NAMALWA (cell line): ENCODE results near the gene THAP3.

ENCODE experiments used
- DNase-seq: peaks from one replicate; pipeline ENCODE4 v3.0.0-alpha.2; 2015; ENCODE audit warnings: low spot score

Gene THAP3, protein sequence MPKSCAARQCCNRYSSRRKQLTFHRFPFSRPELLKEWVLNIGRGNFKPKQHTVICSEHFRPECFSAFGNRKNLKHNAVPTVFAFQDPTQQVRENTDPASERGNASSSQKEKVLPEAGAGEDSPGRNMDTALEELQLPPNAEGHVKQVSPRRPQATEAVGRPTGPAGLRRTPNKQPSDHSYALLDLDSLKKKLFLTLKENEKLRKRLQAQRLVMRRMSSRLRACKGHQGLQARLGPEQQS

DNA sequence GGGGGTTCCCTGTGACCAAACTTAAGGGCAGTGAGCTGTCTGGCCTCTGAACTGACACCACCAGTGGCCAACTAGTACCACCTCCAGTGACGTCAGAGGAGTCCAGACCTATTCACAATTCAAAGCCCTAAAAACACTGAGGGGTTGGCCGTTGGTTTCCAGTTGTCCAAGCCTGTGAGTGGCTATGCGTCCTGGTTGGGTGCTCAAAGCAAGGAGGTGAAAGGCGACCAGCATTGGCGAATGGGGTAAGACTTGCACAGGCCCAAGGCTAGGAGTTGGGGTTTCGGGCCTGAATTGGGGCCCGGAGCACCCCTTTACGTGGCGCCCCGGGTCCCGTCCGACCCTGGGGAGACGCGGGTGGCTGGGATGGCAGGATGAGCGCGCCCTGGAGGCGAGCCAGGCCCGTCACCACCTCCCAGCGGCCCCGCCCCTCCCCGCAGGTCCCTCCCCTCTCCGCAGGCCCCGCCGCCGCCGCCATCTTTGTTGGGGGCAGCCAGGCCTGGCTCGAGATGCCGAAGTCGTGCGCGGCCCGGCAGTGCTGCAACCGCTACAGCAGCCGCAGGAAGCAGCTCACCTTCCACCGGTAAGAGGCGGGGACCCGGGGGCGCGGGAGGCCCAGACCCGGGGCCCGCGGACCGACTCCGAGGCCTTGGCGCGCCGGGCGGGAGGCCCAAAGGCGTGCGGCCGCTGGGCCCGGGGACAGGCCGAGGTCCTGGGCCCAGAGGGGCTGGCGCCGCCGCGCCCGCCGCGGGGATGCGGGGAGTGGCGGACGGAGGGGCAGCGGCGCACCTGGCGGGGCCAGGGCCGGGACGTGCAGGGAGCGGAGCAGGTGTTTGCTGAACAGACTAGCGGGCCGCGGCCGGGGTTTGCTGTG, at the start of gene THAP3:
THAP3 (plus strand) TSS at position 159 of the 874 bp plus-strand sequence; CDS start at position 510, 351 bp downstream.
- DNase-seq: peak; percentile 90

DNA sequence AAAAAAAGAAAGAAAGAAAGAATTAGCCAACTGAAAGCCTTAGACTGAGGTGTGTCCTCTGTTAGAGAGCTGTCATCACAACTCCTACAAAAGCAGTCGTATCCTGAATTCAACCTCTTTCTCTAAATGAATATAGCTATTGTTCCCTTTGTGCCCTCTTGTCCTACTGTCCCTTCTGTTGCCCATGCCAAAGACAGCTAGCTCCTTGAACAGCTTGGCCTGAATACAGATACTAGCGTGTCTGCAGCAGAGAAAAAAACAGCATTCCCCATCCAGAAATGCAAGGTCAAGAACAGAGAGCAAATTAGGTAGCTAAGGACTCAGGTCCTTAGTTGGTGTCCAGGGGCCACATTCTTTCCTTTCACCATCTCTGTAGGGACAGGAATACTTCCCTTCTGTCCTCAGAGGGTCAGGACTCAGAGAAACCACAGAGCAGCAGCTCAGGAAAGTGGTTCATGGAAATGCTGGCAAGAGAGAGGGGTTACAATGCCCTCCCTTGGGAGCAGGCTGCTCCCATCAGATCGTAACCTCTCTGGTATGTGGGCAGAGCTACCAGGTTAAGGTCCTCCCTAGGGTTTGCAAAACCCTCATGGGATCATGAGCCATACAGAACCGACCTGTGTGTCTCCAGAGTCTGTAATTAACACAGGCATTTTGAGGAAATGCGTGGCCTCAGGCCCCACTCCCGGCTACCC, 46.7 kb upstream of the THAP3 start:
- no peak for DNase-seq

DNA sequence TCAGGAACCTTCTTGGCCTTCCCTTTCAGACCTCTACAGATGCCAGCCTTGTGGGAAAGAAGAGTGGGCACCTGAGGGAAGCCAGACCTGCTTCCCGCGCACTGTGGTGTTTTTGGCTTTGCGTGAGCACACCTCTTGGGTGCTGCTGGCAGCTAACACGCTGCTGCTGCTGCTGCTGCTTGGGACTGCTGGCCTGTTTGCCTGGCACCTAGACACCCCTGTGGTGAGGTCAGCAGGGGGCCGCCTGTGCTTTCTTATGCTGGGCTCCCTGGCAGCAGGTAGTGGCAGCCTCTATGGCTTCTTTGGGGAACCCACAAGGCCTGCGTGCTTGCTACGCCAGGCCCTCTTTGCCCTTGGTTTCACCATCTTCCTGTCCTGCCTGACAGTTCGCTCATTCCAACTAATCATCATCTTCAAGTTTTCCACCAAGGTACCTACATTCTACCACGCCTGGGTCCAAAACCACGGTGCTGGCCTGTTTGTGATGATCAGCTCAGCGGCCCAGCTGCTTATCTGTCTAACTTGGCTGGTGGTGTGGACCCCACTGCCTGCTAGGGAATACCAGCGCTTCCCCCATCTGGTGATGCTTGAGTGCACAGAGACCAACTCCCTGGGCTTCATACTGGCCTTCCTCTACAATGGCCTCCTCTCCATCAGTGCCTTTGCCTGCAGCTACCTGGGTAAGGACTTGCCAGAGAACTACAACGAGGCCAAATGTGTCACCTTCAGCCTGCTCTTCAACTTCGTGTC, 45.9 kb upstream of the THAP3 start:
- DNase-seq: no peak

DNA sequence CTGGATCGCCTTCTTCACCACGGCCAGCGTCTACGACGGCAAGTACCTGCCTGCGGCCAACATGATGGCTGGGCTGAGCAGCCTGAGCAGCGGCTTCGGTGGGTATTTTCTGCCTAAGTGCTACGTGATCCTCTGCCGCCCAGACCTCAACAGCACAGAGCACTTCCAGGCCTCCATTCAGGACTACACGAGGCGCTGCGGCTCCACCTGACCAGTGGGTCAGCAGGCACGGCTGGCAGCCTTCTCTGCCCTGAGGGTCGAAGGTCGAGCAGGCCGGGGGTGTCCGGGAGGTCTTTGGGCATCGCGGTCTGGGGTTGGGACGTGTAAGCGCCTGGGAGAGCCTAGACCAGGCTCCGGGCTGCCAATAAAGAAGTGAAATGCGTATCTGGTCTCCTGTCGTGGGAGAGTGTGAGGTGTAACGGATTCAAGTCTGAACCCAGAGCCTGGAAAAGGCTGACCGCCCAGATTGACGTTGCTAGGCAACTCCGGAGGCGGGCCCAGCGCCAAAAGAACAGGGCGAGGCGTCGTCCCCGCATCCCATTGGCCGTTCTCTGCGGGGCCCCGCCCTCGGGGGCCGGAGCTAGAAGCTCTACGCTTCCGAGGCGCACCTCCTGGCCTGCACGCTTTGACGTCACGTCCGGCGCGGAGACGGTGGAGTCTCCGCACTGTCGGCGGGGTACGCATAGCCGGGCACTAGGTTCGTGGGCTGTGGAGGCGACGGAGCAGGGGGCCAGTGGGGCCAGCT, 45.1 kb upstream of the THAP3 start, which contains the start of gene ZBTB48:
ZBTB48 (plus strand) TSS at position 621 of the 745 bp plus-strand sequence. CDS start 616 bp downstream, outside the sequence.
- peak; percentile 99 for DNase-seq

DNA sequence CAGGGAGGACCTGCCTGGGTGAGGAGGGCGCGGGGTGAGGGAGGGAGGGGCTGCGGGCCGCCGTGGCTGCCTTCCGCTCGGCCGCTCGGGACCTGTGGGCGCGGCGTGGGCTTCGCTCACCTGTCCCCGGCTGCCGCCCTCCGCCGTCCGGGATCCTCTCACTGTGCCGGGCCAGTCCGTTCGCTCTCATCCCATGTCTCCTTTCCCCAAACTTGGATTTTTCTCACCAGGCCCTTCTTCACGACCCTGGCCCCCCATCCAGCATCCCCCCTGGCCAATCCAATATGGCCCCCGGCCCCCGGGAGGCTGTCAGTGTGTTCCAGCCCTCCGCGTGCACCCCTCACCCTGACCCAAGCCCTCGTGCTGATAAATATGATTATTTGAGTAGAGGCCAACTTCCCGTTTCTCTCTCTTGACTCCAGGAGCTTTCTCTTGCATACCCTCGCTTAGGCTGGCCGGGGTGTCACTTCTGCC, 44.5 kb upstream of the THAP3 start:
- peak; percentile 68 for DNase-seq

DNA sequence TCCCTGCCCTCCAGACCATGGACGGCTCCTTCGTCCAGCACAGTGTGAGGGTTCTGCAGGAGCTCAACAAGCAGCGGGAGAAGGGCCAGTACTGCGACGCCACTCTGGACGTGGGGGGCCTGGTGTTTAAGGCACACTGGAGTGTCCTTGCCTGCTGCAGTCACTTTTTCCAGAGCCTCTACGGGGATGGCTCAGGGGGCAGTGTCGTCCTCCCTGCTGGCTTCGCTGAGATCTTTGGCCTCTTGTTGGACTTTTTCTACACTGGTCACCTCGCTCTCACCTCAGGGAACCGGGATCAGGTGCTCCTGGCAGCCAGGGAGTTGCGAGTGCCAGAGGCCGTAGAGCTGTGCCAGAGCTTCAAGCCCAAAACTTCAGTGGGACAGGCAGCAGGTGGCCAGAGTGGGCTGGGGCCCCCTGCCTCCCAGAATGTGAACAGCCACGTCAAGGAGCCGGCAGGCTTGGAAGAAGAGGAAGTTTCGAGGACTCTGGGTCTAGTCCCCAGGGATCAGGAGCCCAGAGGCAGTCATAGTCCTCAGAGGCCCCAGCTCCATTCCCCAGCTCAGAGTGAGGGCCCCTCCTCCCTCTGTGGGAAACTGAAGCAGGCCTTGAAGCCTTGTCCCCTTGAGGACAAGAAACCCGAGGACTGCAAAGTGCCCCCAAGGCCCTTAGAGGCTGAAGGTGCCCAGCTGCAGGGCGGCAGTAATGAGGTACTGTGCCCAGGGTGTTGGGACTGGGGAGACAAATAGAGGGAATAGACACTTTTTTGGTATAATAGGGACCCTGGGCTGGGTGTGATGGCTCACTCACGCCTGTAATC, 43.9 kb upstream of the THAP3 start:
- peak; percentile 68 for DNase-seq

DNA sequence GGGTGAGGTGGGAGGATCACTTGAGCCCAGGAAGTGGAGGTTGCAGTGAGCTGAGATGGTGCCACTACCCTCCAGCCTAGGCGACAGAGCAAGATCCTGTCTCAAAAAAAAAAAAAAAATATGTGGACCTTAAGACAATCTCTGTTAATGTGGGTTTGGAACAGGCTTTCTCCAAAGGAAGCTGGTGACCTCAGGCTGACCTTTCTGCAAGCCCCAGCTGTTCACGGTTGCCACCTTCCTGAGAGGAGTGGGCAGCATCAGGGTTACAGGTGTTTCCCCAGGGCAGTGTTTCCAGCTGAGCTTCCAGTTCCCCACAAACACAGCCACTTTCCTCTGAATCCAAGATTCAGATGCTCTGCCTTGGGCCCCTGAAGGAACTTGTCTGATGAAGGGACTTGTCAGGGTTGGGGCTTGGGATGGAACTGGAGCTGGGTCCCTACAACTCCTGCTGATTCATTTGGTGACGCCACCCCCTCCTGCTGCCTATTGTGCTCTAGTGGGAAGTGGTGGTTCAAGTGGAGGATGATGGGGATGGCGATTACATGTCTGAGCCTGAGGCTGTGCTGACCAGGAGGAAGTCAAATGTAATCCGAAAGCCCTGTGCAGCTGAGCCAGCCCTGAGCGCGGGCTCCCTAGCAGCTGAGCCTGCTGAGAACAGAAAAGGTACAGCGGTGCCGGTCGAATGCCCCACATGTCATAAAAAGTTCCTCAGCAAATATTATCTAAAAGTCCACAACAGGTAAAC, 42.9 kb upstream of the THAP3 start:
- DNase-seq: peak; percentile 41

DNA sequence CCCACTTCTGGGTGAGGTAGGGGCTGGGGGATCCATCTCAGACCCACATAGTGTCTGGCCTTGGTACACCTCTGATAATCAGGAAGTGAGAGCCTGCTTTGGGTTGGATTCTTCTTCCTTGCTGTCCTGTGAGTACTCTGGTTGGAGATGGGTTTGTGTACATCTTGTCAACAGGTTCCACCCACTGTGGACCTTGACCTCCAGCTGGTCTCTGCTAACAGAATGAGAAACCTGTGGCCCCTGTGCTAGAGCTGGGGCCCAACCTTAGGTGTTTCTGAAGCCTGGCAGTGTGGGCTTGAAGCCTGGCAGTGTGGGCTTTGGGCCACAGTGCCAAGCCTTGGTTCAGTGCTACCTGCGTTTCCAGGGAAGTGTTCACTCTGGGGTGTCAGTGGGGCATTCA, 42.3 kb upstream of the THAP3 start:
- no peak for DNase-seq

DNA sequence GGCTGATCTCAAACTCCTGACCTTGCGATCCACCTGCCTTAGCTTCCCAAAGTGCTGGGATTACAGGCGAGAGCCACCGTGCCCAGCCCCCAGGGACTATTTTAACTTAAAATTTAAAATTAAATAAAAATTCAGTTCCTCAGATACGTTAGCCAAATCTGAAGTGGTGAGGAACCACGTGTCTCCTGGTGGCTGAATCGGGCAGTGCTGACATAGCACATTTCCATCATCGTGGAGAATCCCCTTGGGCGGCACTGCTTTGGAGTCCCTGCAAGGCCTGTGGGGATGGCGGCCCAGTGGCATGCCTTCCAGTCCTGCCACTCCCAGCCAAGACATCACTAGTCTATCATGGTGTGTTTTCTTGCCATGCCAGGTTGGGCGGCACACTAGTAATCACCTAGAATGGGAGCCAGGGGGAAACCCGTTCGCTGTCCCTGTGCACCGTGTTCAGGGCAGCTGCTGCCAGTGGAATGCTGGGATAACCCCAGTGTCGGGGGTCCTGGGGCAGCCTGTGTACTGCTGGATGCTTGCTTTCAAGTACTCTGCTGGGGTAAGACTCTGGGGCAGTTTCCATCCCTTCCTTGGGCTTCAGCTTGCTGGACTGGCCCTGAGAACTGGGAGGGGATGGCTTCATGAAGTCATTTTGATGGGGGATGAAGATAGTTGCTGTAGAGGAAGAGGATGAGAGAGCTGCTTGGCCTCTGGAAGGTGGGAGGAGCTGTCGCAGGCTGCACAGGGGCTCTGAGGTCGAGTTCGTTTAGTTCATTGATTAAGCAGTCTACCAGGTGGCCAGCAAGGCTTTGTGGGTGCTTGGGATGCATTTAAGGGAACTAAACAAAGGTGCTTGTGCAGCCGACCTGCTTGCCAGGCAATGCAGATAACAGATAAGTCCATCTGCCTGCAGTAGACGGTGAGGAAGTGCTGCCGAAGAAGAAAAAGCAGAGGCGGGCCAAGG, 40.3 kb upstream of the THAP3 start:
- DNase-seq: no peak

DNA sequence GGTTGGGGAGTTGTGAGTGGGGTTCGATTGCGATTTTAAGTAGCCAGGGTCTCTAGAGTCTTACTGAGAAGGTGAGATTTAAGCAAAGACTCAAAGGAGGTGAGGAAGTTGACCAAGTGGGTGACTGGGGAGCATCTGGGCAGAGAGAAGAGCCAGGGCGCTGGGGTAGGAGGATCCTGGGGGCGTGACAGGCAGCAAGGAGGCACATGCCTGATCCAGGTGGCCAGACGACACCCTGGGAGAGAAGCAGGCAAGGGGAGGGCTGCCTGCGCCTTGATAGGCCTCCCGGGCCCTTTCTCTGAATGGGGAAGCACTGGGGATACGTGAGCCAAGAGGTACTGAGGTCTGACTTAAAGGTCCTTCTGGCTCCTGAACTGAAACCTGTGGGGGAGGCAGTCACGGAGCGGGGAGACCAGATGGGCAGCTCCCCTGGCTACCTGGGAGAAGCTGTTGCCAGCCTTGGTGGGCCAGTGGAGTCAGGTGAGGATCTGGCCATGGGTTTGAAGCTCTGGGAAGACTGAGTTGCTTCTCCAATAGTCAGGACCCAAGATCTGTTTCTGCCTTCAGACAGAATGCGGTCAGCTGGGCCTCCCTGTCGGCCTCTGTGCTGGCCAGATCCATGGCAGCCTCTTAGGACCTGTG, 39.5 kb upstream of the THAP3 start:
- no peak for DNase-seq

DNA sequence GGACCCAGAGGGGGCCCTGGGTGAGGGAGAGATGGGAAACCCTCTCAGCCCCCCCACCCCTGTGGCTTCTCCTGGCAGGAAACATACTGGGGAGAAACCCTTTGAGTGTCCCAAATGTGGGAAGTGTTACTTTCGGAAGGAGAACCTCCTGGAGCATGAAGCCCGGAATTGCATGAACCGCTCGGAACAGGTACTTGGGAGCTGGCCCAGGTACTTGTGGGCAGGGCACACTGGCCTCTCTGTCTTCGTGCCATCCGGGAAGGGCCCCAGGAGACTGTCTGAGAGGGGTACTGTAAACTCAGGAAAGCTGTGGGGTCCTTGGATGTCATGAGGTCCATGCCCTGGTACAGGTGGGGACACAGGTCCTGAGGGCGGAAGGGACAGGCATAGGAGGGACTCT, 38.8 kb upstream of the THAP3 start:
- DNase-seq: no peak

DNA sequence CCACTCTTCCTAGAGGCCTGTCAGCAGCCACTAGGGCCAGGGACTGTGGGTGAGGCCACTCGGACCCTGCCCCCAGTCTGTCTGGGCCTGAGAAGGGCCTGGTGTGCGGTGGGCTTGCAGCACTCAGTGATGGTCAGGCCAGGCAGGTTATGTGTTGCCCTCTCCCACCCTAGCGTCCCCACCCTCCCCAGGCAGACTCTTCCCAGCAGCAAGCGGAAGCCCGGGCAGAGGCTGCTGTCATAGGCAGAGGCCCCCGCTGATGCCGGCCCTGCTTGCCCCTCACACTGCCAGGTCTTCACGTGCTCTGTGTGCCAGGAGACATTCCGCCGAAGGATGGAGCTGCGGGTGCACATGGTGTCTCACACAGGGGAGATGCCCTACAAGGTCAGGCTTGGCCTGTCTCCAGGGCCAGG, 38.3 kb upstream of the THAP3 start:
- DNase-seq: no peak

DNA sequence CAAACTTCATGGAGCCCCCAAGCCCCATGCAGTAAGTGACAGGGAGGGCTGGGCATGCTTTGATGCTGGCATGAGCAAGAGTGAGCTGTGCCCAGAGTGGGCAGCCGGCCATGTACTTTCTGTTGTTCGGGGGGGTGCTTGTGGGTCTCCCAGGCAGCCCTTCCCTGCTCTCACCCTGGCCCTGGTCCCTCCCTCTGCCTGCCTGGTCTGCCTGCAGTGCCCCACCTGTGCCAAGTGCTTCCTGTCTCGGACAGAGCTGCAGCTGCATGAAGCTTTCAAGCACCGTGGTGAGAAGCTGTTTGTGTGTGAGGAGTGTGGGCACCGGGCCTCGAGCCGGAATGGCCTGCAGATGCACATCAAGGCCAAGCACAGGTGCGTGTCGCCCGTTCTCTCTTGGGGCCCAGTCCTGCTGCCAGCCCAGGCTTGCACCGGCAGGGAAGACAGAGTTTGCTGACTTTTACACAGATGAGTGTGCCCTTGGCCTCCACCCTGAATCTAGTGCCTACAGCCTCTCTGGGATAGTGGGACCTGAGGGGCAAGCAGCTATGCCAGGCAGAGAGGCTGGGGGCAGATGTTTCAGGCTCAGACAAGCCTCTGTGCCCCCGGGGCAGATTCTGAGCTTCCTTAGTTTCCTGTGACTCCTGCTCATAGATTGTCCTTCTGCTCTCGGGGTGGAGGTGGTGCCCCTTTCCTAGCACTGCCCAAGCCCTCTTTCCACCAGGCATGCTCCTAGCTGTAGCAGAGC, 37.2 kb upstream of the THAP3 start:
- DNase-seq: peak; percentile 82

DNA sequence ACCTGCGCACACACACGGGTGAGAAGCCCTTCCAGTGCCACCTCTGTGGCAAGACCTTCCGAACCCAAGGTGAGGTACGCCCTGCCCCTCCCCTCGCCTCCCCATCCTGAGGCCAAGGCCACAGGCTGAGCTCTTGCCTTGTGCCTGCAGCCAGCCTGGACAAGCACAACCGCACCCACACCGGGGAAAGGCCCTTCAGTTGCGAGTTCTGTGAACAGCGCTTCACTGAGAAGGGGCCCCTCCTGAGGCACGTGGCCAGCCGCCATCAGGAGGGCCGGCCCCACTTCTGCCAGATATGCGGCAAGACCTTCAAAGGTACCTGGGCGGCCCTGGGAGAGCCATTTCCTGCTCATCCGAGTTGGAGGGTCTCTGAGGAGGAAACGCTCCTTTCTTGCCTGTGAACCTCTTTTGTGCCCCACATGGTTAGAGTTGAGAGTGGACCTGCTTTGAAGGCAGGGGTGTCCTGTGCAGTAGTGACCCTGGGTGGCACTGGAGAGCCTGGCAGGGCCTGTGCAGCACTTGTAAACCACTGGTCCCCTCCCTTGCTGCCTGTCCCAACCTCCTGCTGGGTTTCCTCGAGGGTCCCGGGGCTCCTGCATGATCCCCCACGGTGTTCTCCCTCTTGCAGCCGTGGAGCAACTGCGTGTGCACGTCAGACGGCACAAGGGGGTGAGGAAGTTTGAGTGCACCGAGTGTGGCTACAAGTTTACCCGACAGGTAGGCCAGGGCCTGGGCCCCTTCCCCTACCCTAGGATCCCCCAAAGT, 36.4 kb upstream of the THAP3 start:
- DNase-seq: no peak

DNA sequence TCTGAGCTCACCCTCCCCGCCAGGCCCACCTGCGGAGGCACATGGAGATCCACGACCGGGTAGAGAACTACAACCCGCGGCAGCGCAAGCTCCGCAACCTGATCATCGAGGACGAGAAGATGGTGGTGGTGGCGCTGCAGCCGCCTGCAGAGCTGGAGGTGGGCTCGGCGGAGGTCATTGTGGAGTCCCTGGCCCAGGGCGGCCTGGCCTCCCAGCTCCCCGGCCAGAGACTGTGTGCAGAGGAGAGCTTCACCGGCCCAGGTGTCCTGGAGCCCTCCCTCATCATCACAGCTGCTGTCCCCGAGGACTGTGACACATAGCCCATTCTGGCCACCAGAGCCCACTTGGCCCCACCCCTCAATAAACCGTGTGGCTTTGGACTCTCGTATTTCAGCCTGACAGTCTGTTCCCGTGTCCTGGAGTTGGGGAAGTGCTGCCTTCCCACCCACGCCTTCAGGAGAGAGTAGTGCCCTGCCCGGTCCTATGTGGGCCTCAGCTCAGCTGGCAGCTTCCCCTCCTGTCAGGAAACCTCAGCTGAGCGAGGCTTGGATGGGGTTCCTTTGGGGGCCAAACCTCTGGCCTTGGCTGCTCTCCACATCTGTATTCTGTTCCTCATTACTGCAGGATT, 35.7 kb upstream of the THAP3 start:
- no peak for DNase-seq

DNA sequence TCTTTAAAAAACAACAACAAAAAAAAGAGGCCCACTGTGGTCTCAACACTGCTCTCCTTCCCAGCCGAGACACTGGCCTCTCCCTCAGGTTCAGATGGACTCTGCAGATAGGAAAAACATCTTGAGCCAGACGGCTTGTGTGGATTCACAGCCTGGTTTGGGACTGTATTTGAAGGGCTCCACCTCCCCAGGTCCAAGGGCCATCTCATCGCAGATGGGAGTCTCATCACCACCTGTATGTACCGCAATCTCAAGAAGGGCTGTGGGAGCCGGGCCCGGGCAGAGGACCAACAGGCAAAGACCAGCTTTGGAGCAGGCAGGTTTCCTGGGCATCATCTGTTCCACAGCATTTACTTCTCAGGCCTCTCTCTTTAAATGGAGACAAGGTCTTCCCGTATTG, 34.6 kb upstream of the THAP3 start:
- no peak for DNase-seq
